ENCODE measurements around the gene HIKESHI.
"Not testable (repeated sequence)": the region's sequence is repeated elsewhere in the genome, so short reads cannot be mapped to it uniquely, and the experiment has no call there.

HIKESHI gene

GRCh38 chr11:86294026-86294425 is 8.0 kb upstream of the HIKESHI start:
- no peak for DNase-seq

DNA sequence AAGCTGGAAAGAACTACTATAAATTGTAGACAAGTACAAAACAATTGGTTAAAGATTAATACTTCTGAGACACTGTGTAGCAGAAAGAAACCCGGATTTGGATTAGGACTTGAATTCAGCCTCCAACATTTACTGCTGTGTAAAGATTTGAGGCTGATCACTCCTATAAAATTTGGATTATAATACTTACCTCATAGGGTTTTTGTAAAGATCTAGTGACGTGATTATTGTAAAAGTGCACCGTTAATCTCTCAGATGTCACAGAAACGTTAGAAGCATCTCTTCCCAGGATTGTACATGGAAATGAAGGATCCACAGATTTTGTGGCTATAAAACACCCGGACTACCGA is 323 bp upstream of the HIKESHI start:
- no peak for DNase-seq

DNA sequence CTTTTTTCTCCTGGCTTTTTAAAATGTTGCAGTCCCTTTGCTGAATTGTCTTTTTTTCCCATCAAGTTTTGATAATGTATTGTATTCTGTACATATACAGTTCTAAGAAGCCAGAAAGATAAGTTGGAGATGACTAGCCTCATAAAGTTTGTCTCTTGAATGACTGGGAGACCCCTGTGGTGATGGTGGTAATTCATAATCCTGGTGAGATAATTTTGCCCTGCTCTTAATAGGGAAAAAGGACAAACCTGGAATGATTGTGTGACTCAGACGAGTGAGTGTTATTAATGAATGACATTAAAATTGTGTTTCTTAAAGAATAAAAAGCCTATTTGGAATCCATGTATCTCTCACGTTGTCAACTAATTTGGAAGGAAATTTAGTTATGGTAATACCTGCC is 1.2 kb downstream of the HIKESHI start:
- peak; percentile 37 for DNase-seq

GRCh38 chr11:86308710-86309109 is 6.7 kb downstream of the HIKESHI start:
- not testable (repeated sequence) for DNase-seq

- no peak for DNase-seq
Measured at GRCh38 chr11:86313793-86314192, 11.8 kb downstream of the HIKESHI start.

DNA sequence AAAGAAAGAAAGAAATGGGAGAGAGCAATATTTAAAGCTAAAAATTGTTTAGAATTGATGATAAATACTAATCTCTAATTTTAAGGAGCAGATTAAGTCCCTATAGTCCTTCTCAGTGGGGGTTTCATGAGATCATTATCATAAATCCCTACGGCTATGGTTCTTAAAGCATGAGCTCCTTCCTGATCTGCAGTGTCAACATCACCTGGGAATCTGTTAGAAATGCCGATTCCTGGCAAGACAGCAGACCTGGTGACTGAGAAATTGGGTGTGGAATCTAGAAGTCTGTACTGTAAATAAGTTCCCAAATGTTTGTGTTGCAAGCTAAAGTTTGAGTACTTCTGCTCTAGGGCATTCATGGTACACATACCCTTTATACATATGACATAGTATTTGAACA is 12.6 kb downstream of the HIKESHI start:
- DNase-seq = no peak

GRCh38 chr11:86335131-86335767 is 33.2 kb downstream of the HIKESHI start:
- no peak for DNase-seq

DNA sequence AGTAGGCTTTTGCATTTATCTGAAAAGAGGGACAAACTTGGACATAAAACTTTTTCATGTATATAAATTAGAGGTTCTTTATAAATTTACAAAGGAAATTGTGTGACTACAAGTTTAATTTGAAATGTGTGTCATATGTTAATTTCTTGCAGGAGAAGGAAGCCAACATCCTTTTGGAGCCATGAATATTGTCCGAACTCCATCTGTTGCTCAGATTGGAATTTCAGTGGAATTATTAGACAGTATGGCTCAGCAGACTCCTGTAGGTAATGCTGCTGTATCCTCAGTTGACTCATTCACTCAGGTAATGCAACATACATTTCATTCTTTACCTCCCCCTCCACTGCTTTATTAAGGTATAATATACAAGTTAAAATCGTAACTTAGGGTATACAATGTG is 35.2 kb downstream of the HIKESHI start:
- DNase-seq = no peak

DNA sequence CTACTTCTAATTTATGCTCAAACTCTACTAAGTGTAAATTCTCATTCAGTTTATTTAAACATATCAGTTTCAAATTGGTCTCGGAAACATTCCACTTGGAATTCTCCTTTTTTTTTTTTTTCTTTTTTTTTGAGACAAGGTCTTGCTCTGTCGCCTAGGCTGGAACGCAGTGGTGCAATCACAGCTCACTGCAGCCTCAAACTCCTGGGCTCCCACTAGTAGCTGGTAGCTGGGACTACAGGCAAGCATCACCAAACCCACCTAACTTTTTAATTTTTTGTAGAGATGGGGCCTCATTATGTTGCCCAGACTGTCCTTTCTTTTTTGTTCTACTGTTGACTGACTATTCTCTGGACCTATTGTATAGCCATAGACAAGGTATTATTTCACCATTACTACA is 39.3 kb downstream of the HIKESHI start:
- no peak for DNase-seq

- DNase-seq = no peak
Measured at GRCh38 chr11:86346513-86346912, 44.5 kb downstream of the HIKESHI start.

DNA sequence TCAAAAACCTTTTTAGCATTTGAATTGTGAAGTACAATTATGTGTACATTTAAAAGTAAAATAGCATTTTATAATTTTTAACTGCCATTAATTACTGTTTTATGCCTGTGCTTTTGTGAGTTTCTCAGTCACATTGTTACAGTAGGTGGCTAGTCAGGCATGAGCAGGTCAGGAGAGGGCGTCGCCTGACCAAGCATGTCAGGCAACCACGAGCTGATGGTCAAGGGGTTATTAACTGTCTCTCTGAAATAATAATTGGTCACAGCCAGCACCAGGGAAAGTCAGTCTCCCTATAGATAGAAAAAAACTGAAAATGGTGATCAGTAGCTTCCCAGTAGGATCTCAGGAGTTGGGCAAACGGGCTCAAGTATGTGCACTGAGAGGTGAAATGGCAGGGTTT is 53.2 kb downstream of the HIKESHI start:
- DNase-seq = no peak

GRCh38 chr11:86357412-86357811 is 55.4 kb downstream of the HIKESHI start:
- DNase-seq = not testable (repeated sequence)

DNA sequence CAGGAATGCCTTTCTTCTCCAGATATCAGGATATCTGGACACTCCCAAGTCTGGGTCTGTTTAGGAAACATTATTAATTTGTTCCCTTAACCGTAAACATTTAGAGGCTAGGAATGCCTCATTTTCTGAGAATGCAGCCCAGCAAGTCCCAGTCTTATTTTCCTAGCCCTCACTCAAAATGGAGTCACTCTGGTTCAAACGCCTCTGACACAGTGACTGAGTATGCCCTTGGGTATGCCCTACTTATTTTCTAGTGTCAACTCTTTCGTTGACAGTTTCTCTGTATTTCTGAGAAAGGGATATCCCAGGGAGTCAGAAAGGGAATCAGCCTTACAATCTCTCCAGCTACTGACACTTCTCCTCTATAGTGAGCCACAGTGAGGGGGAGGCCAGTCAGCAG is 56.7 kb downstream of the HIKESHI start:
- DNase-seq = no peak

GRCh38 chr11:86360775-86361395 is 58.8 kb downstream of the HIKESHI start:
- peak; percentile 63 for DNase-seq

DNA sequence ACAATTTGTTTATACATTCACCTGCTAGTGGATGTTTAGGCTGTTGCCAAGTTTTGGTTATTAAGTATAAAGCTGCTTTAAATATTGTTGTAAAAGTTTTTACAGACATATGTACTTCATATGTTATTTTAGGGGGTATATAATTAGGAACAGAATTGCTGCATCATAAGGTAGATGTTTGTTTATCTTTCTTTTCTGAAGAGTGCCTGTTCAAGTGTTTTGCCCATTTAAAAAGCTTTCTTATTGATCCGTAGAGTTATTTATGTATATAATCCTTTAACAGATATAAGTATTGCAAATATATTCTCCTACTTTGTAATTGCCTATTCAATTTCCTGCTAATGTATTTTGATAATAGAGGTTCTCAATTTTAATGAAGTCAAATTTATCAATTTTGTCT is 61.4 kb downstream of the HIKESHI start:
- no peak for DNase-seq

GRCh38 chr11:86365546-86365945 is 63.5 kb downstream of the HIKESHI start:
- DNase-seq = no peak

GRCh38 chr11:86369668-86370067 is 67.6 kb downstream of the HIKESHI start:
- no peak for DNase-seq

- DNase-seq = no peak
Measured at GRCh38 chr11:86370171-86370570, 68.1 kb downstream of the HIKESHI start.

GRCh38 chr11:86370922-86371594 is 69.0 kb downstream of the HIKESHI start:
- DNase-seq = peak; percentile 81

DNA sequence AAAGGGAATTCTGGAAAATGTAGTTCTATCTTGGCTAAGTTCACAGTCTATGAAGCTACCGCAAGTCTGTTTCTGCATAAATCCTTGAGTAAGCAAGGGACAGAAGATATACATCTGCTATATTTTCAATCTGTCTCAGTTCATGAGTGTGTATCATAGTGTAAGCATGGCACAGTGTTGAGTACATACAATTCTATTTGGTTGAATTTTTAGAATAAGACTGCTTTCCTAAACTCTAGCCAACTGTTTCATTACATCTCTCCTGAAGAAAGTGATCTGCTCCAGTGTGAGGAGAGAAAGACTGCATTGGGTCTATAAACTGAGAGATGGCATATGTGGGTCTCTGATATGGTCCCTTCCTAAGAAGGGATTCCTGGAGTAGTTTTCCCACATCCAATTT is 70.0 kb downstream of the HIKESHI start:
- no peak for DNase-seq

- no peak for DNase-seq
Measured at GRCh38 chr11:86372586-86372985, 70.5 kb downstream of the HIKESHI start.

- no peak for DNase-seq
Measured at GRCh38 chr11:86374069-86374468, 72.0 kb downstream of the HIKESHI start.

GRCh38 chr11:86374586-86374985 is 72.5 kb downstream of the HIKESHI start, which contains the start of gene CCDC81:
TSS of gene CCDC81 (plus strand) at chr11:86374887. CDS start at chr11:86375164, 277 bp downstream.
- no peak for DNase-seq

GRCh38 chr11:86377972-86378371 is 75.9 kb downstream of the HIKESHI start:
- no peak for DNase-seq
